GM12891 (cell line): Measurements from ENCODE around the gene AP3S2.
"Not testable (repeated sequence)": the region's sequence is repeated elsewhere in the genome, so short reads cannot be mapped to it uniquely, and the experiment has no call there.

ENCODE experiments used
- POLR2A ChIP-seq: IDR thresholded peaks from 2 replicates; pipeline ENCODE4 v1.6.1; 2011; ENCODE audit warnings: low read depth, low read length, control low read depth
- POLR2AphosphoS5 ChIP-seq: IDR thresholded peaks from 2 replicates; pipeline ENCODE4 v1.6.1; 2011; ENCODE audit warnings: low read depth, low read length, control low read depth
- POU2F2 ChIP-seq: IDR thresholded peaks from 2 replicates; pipeline ENCODE4 v1.6.1; 2011; ENCODE audit warnings: low read depth, mild to moderate bottlenecking, control low read depth, low read length, moderate library complexity
- SPI1 ChIP-seq: IDR thresholded peaks from 2 replicates; pipeline ENCODE4 v1.6.1; 2011; ENCODE audit warnings: low read depth, low read length, control low read depth
- TAF1 ChIP-seq: IDR thresholded peaks from 2 replicates; pipeline ENCODE4 v1.6.1; 2011; ENCODE audit warnings: low read depth, low read length, control low read depth

DNA sequence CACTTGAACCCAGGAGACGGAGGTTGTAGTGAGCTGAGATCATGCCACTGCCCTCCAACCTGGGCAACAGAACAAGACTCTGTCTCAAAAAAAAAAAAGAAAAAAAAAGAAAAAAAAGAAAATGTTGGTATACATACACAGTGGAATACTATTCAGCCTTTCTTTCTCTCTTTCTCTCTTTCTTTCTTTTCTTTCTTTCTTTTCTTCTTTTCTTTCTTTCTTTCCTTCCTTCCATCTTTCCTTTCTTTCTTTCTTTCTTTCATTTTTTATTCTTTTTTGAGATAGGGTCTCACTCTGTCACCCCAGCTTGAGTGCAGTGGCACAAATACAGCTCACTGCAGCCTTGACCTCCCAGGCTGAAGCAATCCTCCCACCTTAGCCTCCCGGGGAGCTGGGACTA, 45.6 kb upstream of the AP3S2 start:
- not testable (repeated sequence) for TF ChIP-seq POLR2AphosphoS5, POLR2A, TAF1, POU2F2, SPI1
